ENCODE measurements around the gene DCXR. TPM values are rescaled to one million over a fixed set of nuclear protein-coding genes. Genes with fewer than 3 reads are reported as not detected.

Gene DCXR
- total and polyA plus RNA-seq, 2 of the 4 experiments (the other 2 are of a cell fraction), result 36.6 to 139 TPM

DNA sequence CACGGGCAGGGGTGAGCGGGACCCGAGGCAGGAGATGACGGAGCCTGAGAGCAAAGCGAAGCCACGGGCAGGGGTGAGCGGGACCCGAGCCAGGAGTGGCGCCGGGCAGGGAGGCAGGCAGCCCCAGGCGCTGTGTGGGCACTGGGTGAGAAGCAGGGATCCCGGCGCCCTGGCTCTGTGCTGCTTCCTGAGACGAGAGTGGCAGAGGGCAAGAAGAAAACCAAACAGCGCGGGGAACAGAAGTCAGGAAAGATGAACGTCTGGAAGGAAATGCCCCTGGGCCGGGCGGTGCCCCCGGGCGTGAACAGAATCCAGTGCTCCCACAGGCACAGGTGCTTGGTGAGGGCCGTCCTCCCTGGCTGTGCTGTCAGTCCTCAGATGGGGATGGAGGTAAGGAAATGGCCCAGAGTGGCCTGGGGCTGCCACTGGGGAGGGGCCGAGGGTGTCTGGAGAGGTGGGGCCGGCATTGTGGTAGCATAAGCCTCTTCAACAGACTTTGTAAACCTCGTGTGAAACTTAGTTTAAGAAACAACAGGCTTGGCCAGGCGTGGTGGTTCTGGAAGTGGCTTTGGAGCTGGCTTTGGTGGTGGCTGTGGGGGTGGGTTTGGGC, 50.2 kb downstream of the DCXR start:
- no peak for ATAC-seq (ENCODE audit: low read depth)
- Histone ChIP-seq H3K27ac (ENCODE audit: insufficient read depth, low read length) (no peak overlapping the region), H4K5ac (ENCODE audit: low read depth, low read length) (no peak overlapping the region), H4K8ac (ENCODE audit: low read depth in 2 of 2, low read length in 2 of 2) (no peak overlapping the region), H3K4me2 (ENCODE audit: low read depth, low read length) (no peak overlapping the region), H3K27me3 (ENCODE audit: control insufficient read depth, insufficient read depth, low read length) (no peaks in the 10 kb centered on the region), H2AFZ (replicated peaks; ENCODE audit: low read length, poor library complexity) (no peak overlapping the region), H3K36me3 (ENCODE audit: control insufficient read depth, insufficient read depth, low read length) (peaks cover 35% of the 10 kb centered on the region), H4K20me1 (ENCODE audit: insufficient read depth, low read length) (peaks cover 6% of the 10 kb centered on the region), H2BK120ac (ENCODE audit: low read depth, low read length) (no peak overlapping the region), H2BK5ac (ENCODE audit: low read depth, low read length, poor library complexity, severe bottlenecking) (no peak overlapping the region), H3K4ac (ENCODE audit: low read depth, low read length) (no peak overlapping the region), H2AK5ac (ENCODE audit: low read depth, low read length) (no peak overlapping the region), H3K23ac (ENCODE audit: low read depth, low read length) (no peak overlapping the region), H3K56ac (ENCODE audit: extremely low read depth, insufficient read depth, low read length) (no peak overlapping the region), H3K79me1 (ENCODE audit: low read depth in 1 of 2, low read length in 2 of 2) (peaks cover 1 to 23% of the 10 kb centered on the region in 2 experiments; a peak in 3 of 4 replicates), H3K14ac (replicated peaks; ENCODE audit: low read depth, low read length) (no peak overlapping the region), H3K9ac (ENCODE audit: low read depth, low read length) (no peak overlapping the region), H3K4me3 (ENCODE audit: insufficient read depth, low read depth, low read length) (no peak overlapping the region), H3K4me1 (ENCODE audit: control insufficient read depth, insufficient read depth, low read length) (peaks cover 9% of the 10 kb centered on the region), H3K9me3 (ENCODE audit: control insufficient read depth, insufficient read depth, low read length) (no peaks in the 10 kb centered on the region), H2AK9ac (replicated peaks; ENCODE audit: low read depth, low read length, poor library complexity) (peak overlapping the region; percentile 61), H3K18ac (ENCODE audit: low read depth, low read length) (no peak overlapping the region), H2BK20ac (ENCODE audit: low read depth, low read length) (no peak overlapping the region), H2BK15ac (ENCODE audit: low read depth, low read length) (no peak overlapping the region), H4K91ac (ENCODE audit: insufficient read depth, low read depth, low read length) (no peak overlapping the region), H3K9me1 (ENCODE audit: insufficient read depth, low read length) (no peaks in the 10 kb centered on the region)
- ChIA-PET POLR2A (ENCODE audit: unreplicated experiment) (no interaction called here), CTCF (no interaction called here)
- dilution Hi-C loops (cut with HindIII; ENCODE audit: low sequenced_read_pairs, unreplicated experiment), result no loop called here
- no peak for DNase-seq
- no peak for TF ChIP-seq MAZ (IDR thresholded peaks at IDR 0.05; ENCODE audit: borderline replicate concordance, low read depth, low read length)
- TF ChIP-seq CEBPB (IDR thresholded peaks at IDR 0.05; ENCODE audit: low read depth, low read length), result no peak
- TF ChIP-seq SMC3 (IDR thresholded peaks at IDR 0.05; ENCODE audit: low read depth, low read length), result no peak
- no peak for TF ChIP-seq BHLHE40 (IDR thresholded peaks at IDR 0.05; ENCODE audit: low read depth, low read length)
- TF ChIP-seq, protein P1, sequence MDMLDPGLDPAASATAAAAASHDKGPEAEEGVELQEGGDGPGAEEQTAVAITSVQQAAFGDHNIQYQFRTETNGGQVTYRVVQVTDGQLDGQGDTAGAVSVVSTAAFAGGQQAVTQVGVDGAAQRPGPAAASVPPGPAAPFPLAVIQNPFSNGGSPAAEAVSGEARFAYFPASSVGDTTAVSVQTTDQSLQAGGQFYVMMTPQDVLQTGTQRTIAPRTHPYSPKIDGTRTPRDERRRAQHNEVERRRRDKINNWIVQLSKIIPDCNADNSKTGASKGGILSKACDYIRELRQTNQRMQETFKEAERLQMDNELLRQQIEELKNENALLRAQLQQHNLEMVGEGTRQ (IDR thresholded peaks at IDR 0.05; ENCODE audit: low read depth, low read length), result no peak
- no peak for TF ChIP-seq RFX5 (IDR thresholded peaks at IDR 0.05; ENCODE audit: low read depth, low read length)
- TF ChIP-seq, protein P2, sequence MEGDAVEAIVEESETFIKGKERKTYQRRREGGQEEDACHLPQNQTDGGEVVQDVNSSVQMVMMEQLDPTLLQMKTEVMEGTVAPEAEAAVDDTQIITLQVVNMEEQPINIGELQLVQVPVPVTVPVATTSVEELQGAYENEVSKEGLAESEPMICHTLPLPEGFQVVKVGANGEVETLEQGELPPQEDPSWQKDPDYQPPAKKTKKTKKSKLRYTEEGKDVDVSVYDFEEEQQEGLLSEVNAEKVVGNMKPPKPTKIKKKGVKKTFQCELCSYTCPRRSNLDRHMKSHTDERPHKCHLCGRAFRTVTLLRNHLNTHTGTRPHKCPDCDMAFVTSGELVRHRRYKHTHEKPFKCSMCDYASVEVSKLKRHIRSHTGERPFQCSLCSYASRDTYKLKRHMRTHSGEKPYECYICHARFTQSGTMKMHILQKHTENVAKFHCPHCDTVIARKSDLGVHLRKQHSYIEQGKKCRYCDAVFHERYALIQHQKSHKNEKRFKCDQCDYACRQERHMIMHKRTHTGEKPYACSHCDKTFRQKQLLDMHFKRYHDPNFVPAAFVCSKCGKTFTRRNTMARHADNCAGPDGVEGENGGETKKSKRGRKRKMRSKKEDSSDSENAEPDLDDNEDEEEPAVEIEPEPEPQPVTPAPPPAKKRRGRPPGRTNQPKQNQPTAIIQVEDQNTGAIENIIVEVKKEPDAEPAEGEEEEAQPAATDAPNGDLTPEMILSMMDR (conservative IDR thresholded peaks at IDR 0.05; ENCODE audit: low read depth, low read length), result no peak
- TF ChIP-seq, protein P3, sequence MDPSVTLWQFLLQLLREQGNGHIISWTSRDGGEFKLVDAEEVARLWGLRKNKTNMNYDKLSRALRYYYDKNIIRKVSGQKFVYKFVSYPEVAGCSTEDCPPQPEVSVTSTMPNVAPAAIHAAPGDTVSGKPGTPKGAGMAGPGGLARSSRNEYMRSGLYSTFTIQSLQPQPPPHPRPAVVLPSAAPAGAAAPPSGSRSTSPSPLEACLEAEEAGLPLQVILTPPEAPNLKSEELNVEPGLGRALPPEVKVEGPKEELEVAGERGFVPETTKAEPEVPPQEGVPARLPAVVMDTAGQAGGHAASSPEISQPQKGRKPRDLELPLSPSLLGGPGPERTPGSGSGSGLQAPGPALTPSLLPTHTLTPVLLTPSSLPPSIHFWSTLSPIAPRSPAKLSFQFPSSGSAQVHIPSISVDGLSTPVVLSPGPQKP (IDR thresholded peaks at IDR 0.05; ENCODE audit: borderline replicate concordance, low read depth, low read length), result no peak
- no peak for TF ChIP-seq NFE2L2 (IDR thresholded peaks at IDR 0.05; ENCODE audit: low read depth, low read length)
- TF ChIP-seq MAFK (IDR thresholded peaks at IDR 0.05; ENCODE audit: low read depth, low read length), result no peak
- TF ChIP-seq CHD1 (IDR thresholded peaks at IDR 0.05; ENCODE audit: low read depth, low read length), result no peak
- 98% methylated on average over 7 of the region's 26 CpGs; no CpG with 5 or more reads in 1 of the 2 experiments for WGBS, 2 experiments (ENCODE audit: extremely low coverage in 2 of 2, insufficient read length in 1 of 2)
- no TSS peak for BruUV-seq (replicated peaks)
- in situ Hi-C loops (cut with MboI; ENCODE audit: low sequenced_read_pairs), result no loop called here
- intact Hi-C loops (cut with micrococcal nuclease), result no loop called here

Data from IMR-90 (cell line).